Measurements from ENCODE around the gene NAV2.

Gene NAV2

DNA sequence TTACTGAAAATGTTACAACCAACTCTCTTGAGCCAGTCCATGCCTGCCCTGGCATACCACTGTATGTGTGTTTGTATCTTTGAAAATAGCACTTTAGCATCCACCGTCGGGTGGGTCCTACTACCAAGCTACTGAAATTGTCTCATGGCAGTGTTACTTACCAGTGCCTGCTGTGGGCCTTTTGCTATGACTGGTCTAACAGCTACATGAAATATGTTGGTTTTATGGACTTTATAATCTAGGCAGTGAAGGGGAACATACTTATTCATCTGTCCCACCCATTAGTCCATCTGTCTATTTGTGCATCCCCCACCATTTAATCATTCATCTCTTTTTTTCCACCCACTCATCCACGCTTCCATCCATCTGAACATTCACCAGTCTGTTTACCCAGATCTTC is 106.0 kb downstream of the NAV2 start:
- no peak for TF ChIP-seq CTCF (conservative IDR thresholded peaks at IDR 0.05; ENCODE audit: low read length)
- H3K4me3 ChIP-seq (ENCODE audit: low read length) = no peak overlapping the region
- DNase-seq (ENCODE audit: low read depth) = no peak

GRCh38 chr11:19819148-19819547 is 106.5 kb downstream of the NAV2 start:
- TF ChIP-seq CTCF (conservative IDR thresholded peaks at IDR 0.05; ENCODE audit: low read length) = no peak
- no peak overlapping the region for H3K4me3 ChIP-seq (ENCODE audit: low read length)
- DNase-seq (ENCODE audit: low read depth) = no peak

DNA sequence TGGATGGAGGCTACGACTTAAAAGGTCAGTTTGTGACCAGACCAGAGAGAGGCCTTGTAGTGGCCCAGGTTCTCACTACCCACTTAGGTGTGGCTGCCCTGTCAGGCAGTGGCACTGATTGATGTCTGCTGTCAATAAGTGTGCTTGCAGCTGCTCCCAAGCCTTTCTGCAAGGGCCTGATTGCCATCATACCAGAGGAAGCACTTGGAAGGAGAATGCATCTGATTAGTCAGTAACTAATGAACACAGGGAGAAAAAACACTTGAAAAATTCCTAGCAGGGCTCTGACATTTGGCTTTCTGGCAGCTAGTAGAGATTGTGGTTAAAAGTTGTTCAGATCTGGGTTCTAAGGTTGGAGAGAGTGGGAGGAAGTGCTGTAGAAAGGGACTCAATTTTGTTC is 107.5 kb downstream of the NAV2 start:
- TF ChIP-seq CTCF (conservative IDR thresholded peaks at IDR 0.05; ENCODE audit: low read length) = no peak
- peak; percentile 84 for DNase-seq (ENCODE audit: low read depth)

DNA sequence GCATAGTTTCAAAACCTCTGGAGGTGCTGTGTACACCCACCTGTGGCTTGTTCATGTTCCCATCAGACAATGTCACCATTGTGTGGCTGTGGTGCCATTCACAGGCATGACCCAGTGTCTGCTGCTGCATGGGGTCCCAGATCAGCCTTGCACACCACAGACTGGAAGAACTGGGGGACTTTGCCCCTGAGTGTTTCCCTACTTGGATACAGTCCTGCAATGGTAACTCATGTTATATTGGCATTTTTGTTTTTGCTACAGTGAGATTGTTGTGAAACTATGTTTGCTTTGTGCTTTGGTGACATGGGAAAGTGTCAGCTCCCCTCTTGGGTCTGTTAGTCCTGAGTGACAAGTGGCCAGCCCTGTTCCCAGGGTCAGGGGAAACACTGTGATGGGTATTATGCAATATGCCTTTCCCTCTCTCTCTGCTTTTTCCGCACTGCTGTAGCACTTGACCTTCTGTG is 108.8 kb downstream of the NAV2 start:
- H3K4me3 ChIP-seq (ENCODE audit: low read length) = no peak overlapping the region
- no peak for TF ChIP-seq CTCF (conservative IDR thresholded peaks at IDR 0.05; ENCODE audit: low read length)
- no peak for DNase-seq (ENCODE audit: low read depth)

More for the DNA sequence above, 107.5 kb downstream of the NAV2 start:
- H3K4me3 ChIP-seq (ENCODE audit: low read length) = no peak overlapping the region

- no peak for DNase-seq (ENCODE audit: low read depth)
- TF ChIP-seq CTCF (conservative IDR thresholded peaks at IDR 0.05; ENCODE audit: low read length) = no peak
- H3K4me3 ChIP-seq (ENCODE audit: low read length) = no peak overlapping the region
These were observed 109.4 kb downstream of the NAV2 start for GRCh38 chr11:19821993-19822392.

DNA sequence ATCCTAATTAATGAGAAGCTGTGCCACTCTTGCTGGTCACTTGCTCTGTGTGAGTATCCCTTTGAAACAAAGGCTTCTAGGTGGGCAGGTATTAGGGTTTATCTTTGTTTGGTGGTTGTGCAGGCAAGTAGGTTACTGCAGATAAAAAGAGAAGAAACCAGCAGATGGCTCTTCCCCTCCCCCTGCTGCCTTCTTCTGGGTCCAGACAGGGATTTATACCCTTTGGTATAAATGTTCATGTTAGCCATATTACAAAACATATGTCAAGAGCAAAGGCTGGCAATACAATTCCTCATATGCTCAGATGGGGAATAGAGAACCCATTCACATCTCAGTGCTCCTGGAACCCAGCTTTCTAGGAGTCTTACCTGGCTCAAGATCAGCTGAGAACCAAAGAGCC is 109.9 kb downstream of the NAV2 start:
- H3K4me3 ChIP-seq (ENCODE audit: low read length) = no peak overlapping the region
- no peak for DNase-seq (ENCODE audit: low read depth)
- TF ChIP-seq CTCF (conservative IDR thresholded peaks at IDR 0.05; ENCODE audit: low read length) = no peak

- no peak for DNase-seq (ENCODE audit: low read depth)
- no peak overlapping the region for H3K4me3 ChIP-seq (ENCODE audit: low read length)
- TF ChIP-seq CTCF (conservative IDR thresholded peaks at IDR 0.05; ENCODE audit: low read length) = no peak
These were observed 114.0 kb downstream of the NAV2 start for GRCh38 chr11:19826606-19827005.
